ENCODE measurements around the gene TNNT2.

TNNT2 gene

GRCh38 chr1:201356701-201357100 is 20.8 kb downstream of the TNNT2 start:
- no peak for DNase-seq (ENCODE audit: low read depth)

- no peak for DNase-seq (ENCODE audit: low read depth)
Measured at GRCh38 chr1:201356236-201356635, 21.2 kb downstream of the TNNT2 start.

- DNase-seq (ENCODE audit: low read depth), result no peak
Measured at GRCh38 chr1:201355471-201355870, 22.0 kb downstream of the TNNT2 start.

GRCh38 chr1:201354901-201355295 is 22.6 kb downstream of the TNNT2 start:
- DNase-seq (ENCODE audit: low read depth), result no peak

GRCh38 chr1:201354151-201354900 is 23.2 kb downstream of the TNNT2 start:
- DNase-seq (ENCODE audit: low read depth), result no peak

DNA sequence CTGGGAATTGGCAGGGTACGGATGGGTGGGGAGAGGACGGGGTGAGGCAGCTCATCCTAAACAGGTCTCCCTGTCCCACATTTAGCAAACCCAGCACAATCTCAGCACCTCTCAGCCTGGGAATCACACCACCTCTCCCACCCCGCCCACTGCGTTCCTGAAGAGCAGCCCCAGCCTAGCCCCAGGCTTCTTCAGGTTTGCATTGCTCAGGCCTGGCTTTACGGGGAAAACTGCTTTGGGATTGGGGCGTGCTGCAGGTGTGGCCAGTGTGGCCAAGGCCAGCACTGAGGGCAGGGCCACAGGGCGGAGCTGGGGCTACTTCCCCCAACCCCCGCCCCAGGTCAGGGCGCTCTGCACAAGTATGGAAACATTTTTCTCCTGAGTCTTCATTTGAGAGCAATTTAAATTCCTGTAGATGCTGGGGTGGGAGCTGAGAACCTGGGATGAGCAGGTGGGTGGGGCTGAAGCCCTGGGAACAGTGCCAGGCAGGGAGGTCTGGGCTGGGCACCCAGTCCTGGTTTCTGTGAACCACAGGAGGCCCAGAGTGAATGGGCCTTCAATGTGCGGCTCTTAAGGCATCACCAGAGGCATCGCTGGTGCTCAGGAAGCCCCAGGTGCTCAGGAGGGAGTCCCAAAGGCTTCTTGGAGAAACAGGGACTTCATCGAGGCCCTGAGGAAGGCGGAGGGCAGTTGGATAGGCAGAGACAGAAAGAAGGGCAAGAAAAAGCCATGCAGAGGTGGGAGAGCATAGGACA is 24.1 kb downstream of the TNNT2 start:
- no peak for DNase-seq (ENCODE audit: low read depth)

- DNase-seq (ENCODE audit: low read depth), result no peak
Measured at GRCh38 chr1:201351617-201352016, 25.9 kb downstream of the TNNT2 start.

GRCh38 chr1:201350884-201351283 is 26.6 kb downstream of the TNNT2 start:
- DNase-seq (ENCODE audit: low read depth), result no peak

DNA sequence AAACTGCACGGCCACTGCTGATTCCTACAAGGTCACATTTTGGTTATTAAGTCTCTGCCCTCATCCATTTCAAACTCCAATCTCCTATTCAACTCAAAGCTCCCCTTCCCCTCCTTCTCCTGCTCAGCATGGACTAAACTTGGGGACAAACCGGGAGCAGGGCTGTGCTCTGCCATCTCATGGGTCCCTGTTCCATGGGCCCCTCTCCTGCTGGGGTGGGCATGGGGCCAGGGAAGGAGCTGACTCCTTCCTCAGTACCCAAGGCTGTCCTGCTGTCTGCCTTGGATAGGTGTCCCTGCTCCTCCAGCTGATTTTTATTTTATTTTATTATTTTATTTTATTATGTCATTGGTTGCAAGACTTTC is 27.1 kb downstream of the TNNT2 start:
- no peak for DNase-seq (ENCODE audit: low read depth)

DNA sequence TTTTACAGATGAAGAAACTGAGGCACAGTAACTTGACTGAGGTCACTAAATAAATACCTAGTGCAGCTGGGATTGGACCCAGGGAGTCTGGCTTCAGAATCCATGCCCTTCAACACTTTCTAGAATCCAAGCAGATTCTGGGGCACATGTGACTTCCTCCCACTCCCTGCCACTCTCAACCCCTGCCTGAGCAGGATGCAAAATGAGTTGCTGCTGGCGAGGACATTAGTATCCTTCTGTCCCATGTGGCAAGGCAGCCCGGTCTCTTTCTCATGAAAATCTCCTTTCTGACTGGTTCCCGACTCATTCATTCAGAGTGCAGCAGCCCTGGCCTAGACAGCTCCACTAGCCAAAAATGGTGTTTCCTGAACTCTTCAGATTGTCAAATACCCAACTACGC is 28.4 kb downstream of the TNNT2 start:
- DNase-seq (ENCODE audit: low read depth), result no peak

- DNase-seq (ENCODE audit: low read depth), result no peak
Measured at GRCh38 chr1:201348211-201348566, 29.3 kb downstream of the TNNT2 start.

DNA sequence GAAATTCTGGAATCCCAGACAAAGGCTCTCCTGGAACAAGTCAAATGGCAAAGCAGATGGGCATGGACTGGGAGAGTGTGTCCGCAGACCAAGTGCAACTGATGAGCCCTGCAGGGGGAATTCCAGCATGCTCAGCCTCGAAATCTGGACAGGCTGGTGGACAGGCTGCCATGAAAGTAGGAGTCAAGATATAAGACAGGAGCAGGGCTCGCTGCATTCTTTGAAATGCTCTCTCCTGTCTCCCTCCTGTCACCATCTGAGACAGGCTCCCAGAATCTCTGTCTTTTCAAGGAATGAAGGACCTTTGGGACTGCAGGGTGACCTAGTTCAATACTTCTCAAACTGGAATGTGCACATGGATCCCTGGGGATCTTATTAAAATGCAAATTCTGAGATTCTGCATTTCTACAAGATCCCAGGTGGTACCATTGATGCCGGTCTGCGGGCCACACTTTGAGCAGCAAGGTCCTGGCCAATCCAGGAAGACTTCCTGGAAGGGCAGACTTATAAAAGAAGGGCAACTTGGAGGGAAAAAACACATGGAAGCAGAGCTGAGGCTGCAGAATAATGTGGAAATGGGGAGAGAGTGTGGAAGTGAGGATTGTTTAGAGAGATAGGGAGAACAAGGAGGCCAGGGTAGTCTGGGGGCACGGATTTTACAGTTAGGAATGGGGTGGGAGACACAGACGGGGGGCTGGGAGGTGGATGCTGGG is 29.8 kb downstream of the TNNT2 start:
- no peak for DNase-seq (ENCODE audit: low read depth)

- DNase-seq (ENCODE audit: low read depth), result no peak
Measured at GRCh38 chr1:201346987-201347386, 30.5 kb downstream of the TNNT2 start.

DNA sequence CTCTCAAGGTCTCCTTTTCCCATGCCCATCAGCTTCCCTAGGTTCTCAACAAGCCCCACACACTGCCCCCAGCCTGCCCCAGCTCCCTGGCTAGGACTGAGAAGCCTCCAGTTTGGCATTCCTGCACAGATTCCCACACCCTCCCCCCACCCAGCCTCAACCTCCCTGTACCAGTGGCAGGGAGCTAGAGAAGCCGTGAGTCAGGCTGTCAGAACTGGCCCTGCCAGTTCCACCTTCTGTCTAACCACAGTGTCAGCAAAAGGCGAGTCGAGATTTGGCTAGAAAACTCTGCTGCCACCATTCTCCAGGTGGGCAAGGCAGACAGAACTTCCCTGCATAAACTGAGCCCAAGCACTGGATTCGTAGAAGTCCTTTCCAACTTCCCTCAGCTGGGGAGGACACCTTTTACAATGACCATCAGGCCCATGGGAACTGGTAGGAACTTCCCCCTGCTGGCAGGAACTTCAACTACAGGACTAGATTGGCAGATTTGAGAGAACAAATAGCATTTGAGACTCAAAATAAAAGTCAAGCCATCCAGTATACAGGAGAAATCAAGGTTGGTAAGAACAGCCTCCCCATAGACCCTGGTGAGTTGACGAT is 31.0 kb downstream of the TNNT2 start:
- no peak for DNase-seq (ENCODE audit: low read depth)

DNA sequence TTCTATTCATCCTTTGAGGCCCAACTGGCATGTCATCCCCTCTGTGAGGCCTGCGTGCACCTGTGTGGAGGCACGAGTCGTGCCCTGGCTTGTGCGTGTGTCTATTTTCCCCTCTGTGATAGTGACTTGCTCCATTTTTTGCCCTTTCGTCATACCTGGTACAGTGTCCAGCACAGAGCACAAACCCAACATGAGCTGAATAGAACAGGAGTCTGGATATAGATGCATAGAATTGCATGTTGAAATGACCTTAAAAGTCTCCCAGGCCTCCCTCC is 32.5 kb downstream of the TNNT2 start:
- DNase-seq (ENCODE audit: low read depth), result no peak

DNA sequence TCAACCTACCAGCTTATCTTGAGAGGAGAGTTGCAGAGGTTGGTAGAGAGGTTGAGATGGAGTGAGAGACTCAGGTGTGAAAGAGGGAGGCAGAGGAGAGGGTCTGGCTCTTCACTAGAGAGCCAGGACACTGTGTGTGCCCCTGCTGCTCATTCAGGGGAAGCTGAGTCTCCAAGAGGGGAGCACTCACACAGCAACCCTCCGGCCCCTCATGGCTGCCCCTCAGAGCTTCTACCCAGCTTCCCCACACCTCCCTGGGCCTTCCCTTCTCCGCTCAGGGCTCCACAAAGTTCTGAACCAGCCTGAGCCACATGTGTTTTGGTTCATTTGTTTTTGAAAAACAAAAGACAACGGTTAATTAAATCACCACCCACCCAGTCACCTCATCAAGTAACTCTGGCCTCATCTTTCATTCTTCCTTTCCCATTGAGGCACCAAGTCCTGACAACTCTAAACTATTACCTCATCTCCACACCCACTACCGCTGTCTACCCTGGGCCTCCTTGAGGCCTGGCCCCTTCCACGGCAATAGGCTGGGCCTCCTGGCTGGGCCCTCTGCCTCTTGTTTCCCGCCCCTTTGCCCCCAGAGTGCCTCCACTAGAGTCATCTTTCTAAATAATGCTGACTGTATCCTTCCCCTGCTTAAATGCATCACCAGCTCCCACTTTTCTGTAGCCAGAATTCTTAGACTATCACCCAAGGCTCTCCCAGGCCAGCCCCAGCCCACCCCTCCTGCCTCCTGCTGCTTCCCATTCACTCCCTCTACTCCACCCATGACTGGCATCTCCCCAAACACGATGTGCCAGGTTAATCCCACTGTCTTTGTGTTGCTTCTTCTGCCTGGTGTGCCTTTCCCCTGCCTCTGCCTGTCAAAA is 33.0 kb downstream of the TNNT2 start:
- no peak for DNase-seq (ENCODE audit: low read depth)

DNA sequence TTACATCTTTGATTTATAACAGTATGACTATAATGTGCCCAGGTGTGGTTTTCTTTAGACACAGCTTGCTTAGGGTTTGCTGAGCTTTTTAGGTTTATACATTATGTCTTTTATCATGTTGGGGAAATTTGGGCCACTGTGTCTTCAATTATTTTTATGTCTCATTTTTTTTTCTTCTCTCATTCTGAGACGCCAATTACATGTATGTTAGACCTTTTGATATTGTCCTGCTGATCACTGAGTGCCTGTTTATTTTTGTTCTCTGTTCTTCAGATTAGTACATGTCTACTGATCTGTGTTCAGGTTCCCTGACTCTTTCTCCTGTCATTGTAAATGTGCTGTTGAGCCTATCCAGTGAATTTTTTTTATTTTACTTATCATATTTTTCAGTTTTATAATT is 36.1 kb downstream of the TNNT2 start:
- DNase-seq (ENCODE audit: low read depth), result no peak

DNA sequence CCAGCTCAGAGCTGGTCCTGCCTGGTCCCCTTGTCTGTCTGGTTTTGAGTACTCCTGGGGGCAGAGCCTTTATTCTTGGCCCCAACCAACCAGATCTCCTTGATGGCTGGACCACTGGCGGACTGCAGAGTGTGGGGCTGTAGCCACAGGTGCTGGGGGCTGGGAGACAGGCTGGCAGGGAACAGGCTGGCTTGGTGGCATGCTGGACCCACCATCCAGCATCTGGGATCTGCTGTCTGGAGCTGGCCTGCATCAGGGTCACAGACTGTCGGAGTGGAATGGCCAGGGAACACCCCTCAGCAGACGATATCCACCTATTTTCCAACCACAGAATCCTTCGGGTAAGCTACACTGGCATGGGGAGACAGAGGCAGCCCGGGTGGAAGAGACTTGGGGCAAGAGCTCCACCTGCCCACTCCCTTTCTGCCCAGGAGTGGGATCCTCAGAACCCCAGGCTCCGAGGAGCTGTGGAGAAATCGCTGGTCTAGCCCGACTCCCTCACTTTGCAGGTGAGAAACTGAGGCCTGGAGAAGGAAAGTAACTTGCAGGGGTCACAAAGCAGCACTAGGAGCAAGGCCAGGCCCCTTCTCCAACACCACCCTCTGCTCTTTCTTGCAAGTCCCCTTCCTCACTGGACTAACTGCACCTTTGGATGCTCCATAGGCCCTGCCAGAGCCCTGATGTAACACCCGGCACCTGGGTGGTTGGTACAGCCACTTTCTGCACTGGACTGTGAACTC is 40.6 kb downstream of the TNNT2 start:
- no peak for DNase-seq (ENCODE audit: low read depth)

- DNase-seq (ENCODE audit: low read depth), result no peak
Measured at GRCh38 chr1:201335901-201336300, 41.6 kb downstream of the TNNT2 start.

GRCh38 chr1:201335174-201335870 is 42.2 kb downstream of the TNNT2 start:
- DNase-seq (ENCODE audit: low read depth), result no peak
